GM10266 (cell line): ENCODE data around the gene OR51V1.

Experiments
- DNase-seq: peaks from one replicate; pipeline ENCODE4 v3.0.0; 2012; ENCODE audit errors: extremely low spot score
- TF ChIP-seq, protein P1 (sequence below): IDR thresholded peaks from 2 replicates; pipeline ENCODE4 v1.5.1; 2012; ENCODE audit warnings: mild to moderate bottlenecking, low read depth; ENCODE audit not compliant: control insufficient read depth, insufficient read depth; ENCODE audit errors: missing control alignments

OR51V1 gene

DNA sequence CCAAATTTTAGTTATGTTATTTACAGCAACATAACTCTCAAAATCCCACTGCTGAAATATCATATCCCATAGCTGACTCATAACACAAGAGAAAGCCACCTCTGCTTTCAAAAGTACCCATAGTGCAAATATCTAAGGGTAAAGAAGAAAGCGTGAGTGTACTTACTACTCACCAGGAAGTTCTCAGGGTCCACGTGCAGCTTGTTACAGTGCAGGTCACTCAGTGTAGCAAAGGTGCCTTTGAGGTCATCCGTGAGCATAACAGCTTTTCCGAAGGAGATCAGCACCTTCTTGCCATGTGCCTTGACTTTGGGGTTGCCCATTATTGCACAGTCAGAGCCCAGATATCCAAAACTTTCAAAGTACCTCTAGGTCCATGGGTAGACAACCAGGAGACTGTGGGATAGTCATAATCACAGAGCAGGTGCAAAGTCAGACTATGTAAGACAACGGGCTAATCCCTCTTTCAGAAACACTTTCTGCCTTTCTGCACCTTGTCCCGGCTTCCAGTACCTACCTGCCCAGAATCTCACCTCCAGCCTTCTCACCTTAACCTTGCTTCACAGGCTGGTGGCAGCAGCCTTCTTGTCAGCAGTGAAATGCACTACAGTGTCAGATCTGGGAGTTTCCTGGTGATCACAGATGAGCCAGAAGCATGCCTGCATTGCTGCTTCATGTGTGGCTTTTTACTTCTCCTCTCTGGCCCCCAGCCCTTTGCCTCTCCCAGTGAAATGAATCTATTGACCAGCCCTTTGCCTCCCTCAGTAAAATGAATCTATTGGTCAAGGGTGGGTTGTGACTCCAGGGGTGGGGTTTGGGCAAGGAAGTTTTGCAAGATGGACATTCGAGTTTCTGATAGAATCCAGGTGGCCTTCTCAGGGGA lies 42.7 kb upstream of the OR51V1 start:
- no peak for DNase-seq
- TF ChIP-seq, protein P1, sequence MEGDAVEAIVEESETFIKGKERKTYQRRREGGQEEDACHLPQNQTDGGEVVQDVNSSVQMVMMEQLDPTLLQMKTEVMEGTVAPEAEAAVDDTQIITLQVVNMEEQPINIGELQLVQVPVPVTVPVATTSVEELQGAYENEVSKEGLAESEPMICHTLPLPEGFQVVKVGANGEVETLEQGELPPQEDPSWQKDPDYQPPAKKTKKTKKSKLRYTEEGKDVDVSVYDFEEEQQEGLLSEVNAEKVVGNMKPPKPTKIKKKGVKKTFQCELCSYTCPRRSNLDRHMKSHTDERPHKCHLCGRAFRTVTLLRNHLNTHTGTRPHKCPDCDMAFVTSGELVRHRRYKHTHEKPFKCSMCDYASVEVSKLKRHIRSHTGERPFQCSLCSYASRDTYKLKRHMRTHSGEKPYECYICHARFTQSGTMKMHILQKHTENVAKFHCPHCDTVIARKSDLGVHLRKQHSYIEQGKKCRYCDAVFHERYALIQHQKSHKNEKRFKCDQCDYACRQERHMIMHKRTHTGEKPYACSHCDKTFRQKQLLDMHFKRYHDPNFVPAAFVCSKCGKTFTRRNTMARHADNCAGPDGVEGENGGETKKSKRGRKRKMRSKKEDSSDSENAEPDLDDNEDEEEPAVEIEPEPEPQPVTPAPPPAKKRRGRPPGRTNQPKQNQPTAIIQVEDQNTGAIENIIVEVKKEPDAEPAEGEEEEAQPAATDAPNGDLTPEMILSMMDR, result no peak

DNA sequence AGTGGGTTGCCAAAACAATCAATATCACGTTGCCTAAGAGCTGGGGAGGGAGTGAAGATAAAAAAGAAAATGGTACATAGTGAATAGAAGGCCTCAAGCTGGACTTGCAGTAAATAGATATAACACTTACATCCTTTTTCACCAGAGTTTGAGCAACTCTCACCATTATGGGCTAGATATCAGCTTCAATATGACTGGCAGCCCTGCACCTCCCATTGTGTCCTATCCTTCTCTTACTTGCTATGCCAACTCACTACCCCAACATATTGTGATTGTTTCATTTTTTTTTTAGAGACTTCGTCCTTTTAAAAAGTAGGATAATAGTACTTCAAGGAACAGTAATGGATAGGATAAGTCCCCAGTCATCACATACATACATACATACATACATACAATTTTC lies 41.7 kb upstream of the OR51V1 start:
- DNase-seq, result no peak
- TF ChIP-seq, protein P1, result no peak

DNA sequence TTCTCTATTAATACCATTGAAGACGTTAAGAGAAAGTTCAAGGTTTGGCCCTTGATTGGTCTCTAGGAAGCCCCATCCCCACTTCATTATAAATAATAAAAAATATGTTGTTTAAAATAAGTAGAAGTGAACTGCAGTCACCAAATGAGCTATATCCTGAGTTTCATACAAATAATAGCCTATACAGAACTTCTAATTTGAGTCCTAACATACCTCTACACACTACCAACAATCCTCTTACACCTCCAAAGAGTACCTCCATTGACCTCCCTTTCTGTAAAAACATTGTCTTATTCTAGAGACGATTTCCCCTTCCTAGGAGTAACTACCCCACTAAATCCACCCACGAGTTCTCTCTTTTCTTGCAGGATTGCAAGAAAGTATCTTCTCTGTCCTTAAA lies 41.0 kb upstream of the OR51V1 start:
- TF ChIP-seq, protein P1, result no peak

DNA sequence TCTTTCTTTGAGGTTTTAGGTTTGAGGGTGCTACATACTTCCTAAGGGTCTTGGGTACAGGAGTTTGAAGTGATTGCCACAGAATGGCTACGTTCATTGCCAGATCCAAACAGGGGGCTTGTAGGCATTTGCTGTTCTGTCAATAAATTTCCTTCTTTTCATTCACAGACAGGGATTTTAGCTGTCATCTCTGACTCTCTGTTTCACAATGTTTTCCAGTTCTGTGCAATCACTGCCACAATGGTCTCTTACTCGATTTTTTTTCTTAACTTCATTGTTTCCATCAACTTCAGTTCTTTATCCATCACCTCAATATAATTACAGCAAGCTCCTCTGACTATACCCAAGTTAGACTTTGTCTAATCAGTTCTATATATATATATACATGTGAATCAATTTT lies 40.0 kb upstream of the OR51V1 start:
- TF ChIP-seq, protein P1, result no peak
- no peak for DNase-seq

More for the DNA sequence above, 41.0 kb upstream of the OR51V1 start:
- DNase-seq, result no peak

DNA sequence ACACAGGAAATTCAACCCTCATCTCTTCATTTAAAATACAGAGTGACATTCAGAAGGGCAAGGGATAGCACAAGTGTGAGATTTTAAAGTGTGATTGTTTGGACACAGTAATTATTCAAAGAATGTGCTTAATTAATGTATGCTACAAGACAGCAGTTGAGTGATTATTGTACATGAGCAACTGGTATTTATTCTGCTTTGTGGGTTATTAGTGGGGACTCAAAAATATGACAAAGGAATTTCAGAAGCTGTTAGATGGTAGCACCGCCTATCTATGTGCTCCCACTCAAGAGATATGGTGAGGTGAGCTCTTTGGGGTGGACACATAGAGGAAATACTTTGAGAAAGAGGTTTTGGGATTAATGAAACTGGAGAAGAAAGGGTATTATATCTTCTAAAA lies 39.6 kb upstream of the OR51V1 start:
- TF ChIP-seq, protein P1, result no peak
- DNase-seq, result no peak

DNA sequence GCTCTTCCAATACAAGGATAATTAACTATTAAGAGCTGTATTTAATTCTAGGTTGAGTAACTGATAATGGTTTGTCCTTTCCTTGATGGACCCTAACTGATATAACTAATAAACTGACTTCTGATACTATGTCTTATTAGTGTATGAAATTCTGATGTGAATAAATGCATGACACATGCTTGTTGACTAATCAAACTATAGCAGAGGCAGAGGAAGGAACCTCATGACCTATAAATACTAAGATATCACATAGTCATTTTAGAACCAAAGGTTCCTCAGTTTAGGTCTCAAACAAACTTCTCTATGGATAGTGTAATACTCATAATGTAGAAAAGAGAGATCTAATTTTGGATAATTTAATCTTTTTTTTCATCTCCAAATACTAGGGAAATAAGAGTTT lies 38.6 kb upstream of the OR51V1 start:
- no peak for DNase-seq
- TF ChIP-seq, protein P1, result no peak

DNA sequence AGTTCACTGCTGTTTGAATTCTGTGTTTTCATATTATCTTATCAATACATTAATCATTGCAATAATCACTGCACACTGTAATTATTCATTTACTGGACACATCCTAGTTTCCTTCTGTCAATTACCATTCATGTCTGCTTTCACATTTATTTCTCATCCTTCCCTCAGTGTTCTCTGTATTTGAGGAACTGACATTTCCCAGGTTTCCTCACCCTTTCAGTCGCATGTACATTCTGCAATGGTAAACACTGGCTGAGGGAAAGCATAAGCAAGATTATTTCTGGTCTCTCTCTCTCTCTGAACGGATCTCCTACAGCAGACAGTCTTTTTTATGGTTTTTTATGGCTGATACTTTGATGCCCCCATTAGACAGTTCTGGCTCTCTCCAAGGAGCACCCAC lies 38.0 kb upstream of the OR51V1 start:
- TF ChIP-seq, protein P1, result no peak
- DNase-seq, result no peak
